Activated CD8-positive, alpha-beta memory T cell treated with anti-CD3 and anti-CD28 coated beads for 48 hours (primary cell): ENCODE results near the gene DCLK2.

Source experiments
- DNase-seq, 3 experiments: peaks; one replicate each; pipeline ENCODE4 v3.0.0-alpha.2; 2020; ENCODE audit warnings: low read depth in 2 of 3, low spot score in 2 of 3

The DCLK2 gene

GRCh38 chr4:150259861-150260567 lies 181.8 kb downstream of the DCLK2 start:
- DNase-seq: no peak

- DNase-seq: no peak
Measured at GRCh38 chr4:150261571-150261970, 183.3 kb downstream of the DCLK2 start.

- no peak for DNase-seq
Measured at GRCh38 chr4:150262611-150263010, 184.4 kb downstream of the DCLK2 start.

GRCh38 chr4:150264595-150265161 lies 186.4 kb downstream of the DCLK2 start:
- DNase-seq: no peak

GRCh38 chr4:150265806-150266205 lies 187.6 kb downstream of the DCLK2 start:
- no peak for DNase-seq

GRCh38 chr4:150268444-150268843 lies 190.2 kb downstream of the DCLK2 start:
- no peak for DNase-seq

- DNase-seq: no peak
Measured at GRCh38 chr4:150278206-150278605, 200.0 kb downstream of the DCLK2 start.

GRCh38 chr4:150280081-150280895 lies 202.0 kb downstream of the DCLK2 start:
- DNase-seq: no peak

GRCh38 chr4:150280975-150281374 lies 202.7 kb downstream of the DCLK2 start:
- no peak for DNase-seq

- DNase-seq: no peak
Measured at GRCh38 chr4:150283689-150284088, 205.4 kb downstream of the DCLK2 start.

GRCh38 chr4:150286656-150287055 lies 208.4 kb downstream of the DCLK2 start:
- no peak for DNase-seq

- DNase-seq: no peak
Measured at GRCh38 chr4:150289198-150289597, 211.0 kb downstream of the DCLK2 start.

GRCh38 chr4:150289881-150290280 lies 211.6 kb downstream of the DCLK2 start:
- DNase-seq: no peak

GRCh38 chr4:150297861-150298474 lies 219.7 kb downstream of the DCLK2 start:
- no peak for DNase-seq

- no peak for DNase-seq
Measured at GRCh38 chr4:150299816-150300215, 221.6 kb downstream of the DCLK2 start.

GRCh38 chr4:150302553-150302952 lies 224.3 kb downstream of the DCLK2 start:
- no peak for DNase-seq

GRCh38 chr4:150305995-150306394 lies 227.8 kb downstream of the DCLK2 start:
- no peak for DNase-seq

- DNase-seq: no peak
Measured at GRCh38 chr4:150306719-150307118, 228.5 kb downstream of the DCLK2 start.
